H9 (cell line): ENCODE data around the gene PLXNA4. TPM values are rescaled to one million over a fixed set of nuclear protein-coding genes. Genes with fewer than 3 reads are reported as not detected.

ENCODE experiments used
- DNase-seq: peaks from one replicate; pipeline ENCODE4 v3.0.0-alpha.2; 2017
- H2AFZ ChIP-seq: one replicate; pipeline ENCODE4 v1.6.1; 2013; ENCODE audit warnings: mild to moderate bottlenecking, low read length, control low read depth, moderate library complexity
- H2AK5ac ChIP-seq: 2 replicates; pipeline ENCODE4 v1.6.1; 2013; ENCODE audit warnings: low read length, control low read depth, mixed read lengths; ENCODE audit not compliant: insufficient read length
- H2BK120ac ChIP-seq: one replicate; pipeline ENCODE4 v1.6.1; 2013; ENCODE audit warnings: low read depth, mild to moderate bottlenecking, low read length, control low read depth, inconsistent platforms; ENCODE audit not compliant: poor library complexity, severe bottlenecking
- H2BK12ac ChIP-seq: 2 replicates; pipeline ENCODE4 v1.6.1; 2013; ENCODE audit warnings: low read length, control low read depth, mixed read lengths, low read depth; ENCODE audit not compliant: insufficient read length
- H2BK15ac ChIP-seq: 2 replicates; pipeline ENCODE4 v1.6.1; 2013; ENCODE audit warnings: low read depth, low read length, control low read depth
- H2BK20ac ChIP-seq: one replicate; pipeline ENCODE4 v1.6.1; 2013; ENCODE audit warnings: low read depth, mild to moderate bottlenecking, low read length, control low read depth, inconsistent platforms; ENCODE audit not compliant: poor library complexity, severe bottlenecking
- H2BK5ac ChIP-seq: 2 replicates; pipeline ENCODE4 v1.6.1; 2013; ENCODE audit warnings: low read length, control low read depth, mixed read lengths; ENCODE audit not compliant: insufficient read length
- H3K14ac ChIP-seq: 2 replicates; pipeline ENCODE4 v1.6.1; 2013; ENCODE audit warnings: low read length, control low read depth; ENCODE audit not compliant: insufficient read depth
- H3K18ac ChIP-seq: 2 replicates; pipeline ENCODE4 v1.6.1; 2013; ENCODE audit warnings: low read depth, mild to moderate bottlenecking, mixed read lengths, low read length, control low read depth; ENCODE audit not compliant: insufficient read length
- H3K23ac ChIP-seq: 2 replicates; pipeline ENCODE4 v1.6.1; 2013; ENCODE audit warnings: low read length, control low read depth, mixed read lengths, low read depth; ENCODE audit not compliant: insufficient read length
- H3K23me2 ChIP-seq: 2 replicates; pipeline ENCODE4 v1.6.1; 2013; ENCODE audit warnings: low read depth, mild to moderate bottlenecking, mixed read lengths, low read length, control low read depth; ENCODE audit not compliant: insufficient read length, poor library complexity, severe bottlenecking
- H3K27ac ChIP-seq: 2 replicates; pipeline ENCODE4 v1.5.1; 2013; ENCODE audit warnings: low read length, control low read depth, mixed read lengths, low read depth; ENCODE audit not compliant: insufficient read length
- H3K27me3 ChIP-seq: 2 replicates; pipeline ENCODE4 v1.6.1; 2013; ENCODE audit warnings: low read length, control low read depth, inconsistent platforms; ENCODE audit not compliant: insufficient read depth
- H3K4ac ChIP-seq: 2 replicates; pipeline ENCODE4 v1.6.1; 2013; ENCODE audit warnings: low read depth, mild to moderate bottlenecking, control low read depth, inconsistent platforms, low read length, moderate library complexity
- H3K4me1 ChIP-seq: 2 replicates; pipeline ENCODE4 v1.6.1; 2013; ENCODE audit warnings: low read length, control low read depth, inconsistent platforms; ENCODE audit not compliant: insufficient read depth
- H3K4me2 ChIP-seq: 2 replicates; pipeline ENCODE4 v1.6.1; 2013; ENCODE audit warnings: low read length, control low read depth, mixed read lengths; ENCODE audit not compliant: insufficient read length, insufficient read depth
- H3K56ac ChIP-seq: 2 replicates; pipeline ENCODE4 v1.6.1; 2013; ENCODE audit warnings: low read depth, mild to moderate bottlenecking, mixed read lengths, low read length, control low read depth; ENCODE audit not compliant: insufficient read length
- H3K79me1 ChIP-seq: 2 replicates; pipeline ENCODE4 v1.6.1; 2013; ENCODE audit warnings: low read depth, mild to moderate bottlenecking, moderate library complexity, low read length, control low read depth, inconsistent platforms; ENCODE audit not compliant: insufficient read depth, poor library complexity, severe bottlenecking
- H3K79me2 ChIP-seq: 2 replicates; pipeline ENCODE4 v1.6.1; 2013; ENCODE audit warnings: low read length, control low read depth, inconsistent platforms; ENCODE audit not compliant: insufficient read depth
- H3K9ac ChIP-seq: 2 replicates; pipeline ENCODE4 v1.6.1; 2013; ENCODE audit warnings: low read length, control low read depth, mixed read lengths; ENCODE audit not compliant: insufficient read length; ENCODE audit errors: extremely low read depth
- H3K9me3 ChIP-seq: one replicate; pipeline ENCODE4 v1.6.1; 2013; ENCODE audit warnings: low read depth, low read length, inconsistent platforms; ENCODE audit not compliant: control insufficient read depth
- H3T11ph ChIP-seq: one replicate; pipeline ENCODE4 v1.6.1; 2013; ENCODE audit warnings: mild to moderate bottlenecking, low read length, control low read depth, inconsistent platforms
- H4K20me1 ChIP-seq: one replicate; pipeline ENCODE4 v1.6.1; 2013; ENCODE audit not compliant: control insufficient read depth, insufficient read length, insufficient read depth
- H4K5ac ChIP-seq: 2 replicates; pipeline ENCODE4 v1.6.1; 2013; ENCODE audit warnings: low read depth, mild to moderate bottlenecking, mixed read lengths, low read length, control low read depth; ENCODE audit not compliant: insufficient read length
- H4K8ac ChIP-seq: replicated peaks from 2 replicates; pipeline ENCODE4 v1.6.1; 2013; ENCODE audit warnings: low read length, control low read depth, mixed read lengths, low read depth; ENCODE audit not compliant: insufficient read length
- H4K91ac ChIP-seq: 2 replicates; pipeline ENCODE4 v1.6.1; 2013; ENCODE audit warnings: low read depth, mild to moderate bottlenecking, moderate library complexity, mixed read lengths, low read length, control low read depth; ENCODE audit not compliant: insufficient read length
- H3K27ac Mint-ChIP-seq, 3 experiments: 2 replicates in 2 of 3; 3 replicates in 1 of 3; pipeline ENCODE4 v1.8.0; 2020 to 2021; ENCODE audit warnings: mixed read lengths in 3 of 3, mild to moderate bottlenecking in 1 of 3, moderate library complexity in 1 of 3
- H3K27me3 Mint-ChIP-seq: 2 replicates; pipeline ENCODE4 v1.8.0; 2021; ENCODE audit warnings: low read depth, mild to moderate bottlenecking, moderate library complexity, mixed read lengths
- H3K36me3 Mint-ChIP-seq, 3 experiments: 2 replicates in 2 of 3; 3 replicates in 1 of 3; pipeline ENCODE4 v1.8.0; 2020 to 2021; ENCODE audit warnings: low read depth in 3 of 3, mixed read lengths in 3 of 3; ENCODE audit not compliant: insufficient read depth in 1 of 3
- H3K4me1 Mint-ChIP-seq, 2 experiments: 2 replicates each; pipeline ENCODE4 v1.8.0; 2020; ENCODE audit warnings: mixed read lengths in 2 of 2
- H3K4me3 Mint-ChIP-seq, 2 experiments: 2 replicates in 1 of 2; 3 replicates in 1 of 2; pipeline ENCODE4 v1.8.0; 2020 to 2021; ENCODE audit warnings: mild to moderate bottlenecking in 2 of 2, mixed read lengths in 2 of 2, moderate library complexity in 1 of 2
- H3K9me3 Mint-ChIP-seq, 2 experiments: 2 replicates in 1 of 2; 3 replicates in 1 of 2; pipeline ENCODE4 v1.8.0; 2020; ENCODE audit warnings: mild to moderate bottlenecking in 2 of 2, mixed read lengths in 2 of 2, moderate library complexity in 1 of 2
- WGBS: extraction: QIAGEN DNeasy Blood & Tissue Kit; methylation state at CpG from one replicate; pipeline ENCODE4 v1.1.7; 2013; ENCODE audit warnings: missing lambda C conversion rate, low lambda C conversion rate, mixed read lengths; ENCODE audit not compliant: insufficient read length; ENCODE audit errors: extremely low coverage; 5-methylcytosine and 5-hydroxymethylcytosine counted together
- total RNA-seq: library from RNA; stranded (reverse); gene quantifications from 2 replicates; pipeline ENCODE4 v1.2.1, GENCODE V29; 2021
- TF ChIP-seq, protein P1 (sequence below): fragments of 200-600 bp; sonication (generic); conservative IDR thresholded peaks from 3 replicates; pipeline ENCODE4 v1.8.0; 2021; ENCODE audit warnings: antibody characterized with exemption, mild to moderate bottlenecking

PLXNA4 gene
- total RNA-seq, 1 experiment from 2014 or later: 0.35 TPM

DNA sequence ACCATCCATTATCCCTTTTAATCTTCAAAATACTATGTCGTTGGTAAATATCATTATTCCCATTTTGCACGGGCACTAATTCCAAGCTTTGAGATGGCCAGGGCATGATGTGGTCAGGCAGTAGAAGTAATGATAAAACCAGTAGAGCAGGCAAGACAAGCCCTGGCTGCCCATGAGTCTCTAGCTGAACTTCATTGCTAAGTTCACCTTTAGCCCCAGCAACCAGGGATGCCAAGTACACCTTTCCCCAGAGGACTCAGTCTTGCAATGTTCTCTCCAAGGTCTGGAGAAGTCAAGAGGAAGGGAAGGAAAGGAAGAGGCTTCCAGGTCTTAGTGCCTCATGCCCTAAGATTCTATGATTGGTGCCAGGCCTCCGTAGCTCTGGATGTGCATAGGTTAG lies 203.2 kb downstream of the PLXNA4 start:
- no peak overlapping the region for H4K5ac ChIP-seq
- Mint-ChIP-seq H3K27ac (no peak overlapping the region), H3K27me3 (peaks cover 28% of the 10 kb centered on the region), H3K36me3 (no peaks in the 10 kb centered on the region; a peak in 2 of 7 replicates), H3K4me3 (no peak overlapping the region), H3K9me3 (no peaks in the 10 kb centered on the region), H3K4me1 (peaks cover 6 to 7% of the 10 kb centered on the region in 2 experiments)
- no peak overlapping the region for H2BK20ac ChIP-seq
- no peak overlapping the region for H2AFZ ChIP-seq
- H4K8ac ChIP-seq: no peak overlapping the region
- TF ChIP-seq, protein P1, sequence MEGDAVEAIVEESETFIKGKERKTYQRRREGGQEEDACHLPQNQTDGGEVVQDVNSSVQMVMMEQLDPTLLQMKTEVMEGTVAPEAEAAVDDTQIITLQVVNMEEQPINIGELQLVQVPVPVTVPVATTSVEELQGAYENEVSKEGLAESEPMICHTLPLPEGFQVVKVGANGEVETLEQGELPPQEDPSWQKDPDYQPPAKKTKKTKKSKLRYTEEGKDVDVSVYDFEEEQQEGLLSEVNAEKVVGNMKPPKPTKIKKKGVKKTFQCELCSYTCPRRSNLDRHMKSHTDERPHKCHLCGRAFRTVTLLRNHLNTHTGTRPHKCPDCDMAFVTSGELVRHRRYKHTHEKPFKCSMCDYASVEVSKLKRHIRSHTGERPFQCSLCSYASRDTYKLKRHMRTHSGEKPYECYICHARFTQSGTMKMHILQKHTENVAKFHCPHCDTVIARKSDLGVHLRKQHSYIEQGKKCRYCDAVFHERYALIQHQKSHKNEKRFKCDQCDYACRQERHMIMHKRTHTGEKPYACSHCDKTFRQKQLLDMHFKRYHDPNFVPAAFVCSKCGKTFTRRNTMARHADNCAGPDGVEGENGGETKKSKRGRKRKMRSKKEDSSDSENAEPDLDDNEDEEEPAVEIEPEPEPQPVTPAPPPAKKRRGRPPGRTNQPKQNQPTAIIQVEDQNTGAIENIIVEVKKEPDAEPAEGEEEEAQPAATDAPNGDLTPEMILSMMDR: no peak
- DNase-seq: no peak
- WGBS: no CpG with 5 or more reads among the region's 3 CpGs
- no peak overlapping the region for H4K91ac ChIP-seq
- H3K9ac ChIP-seq: no peak overlapping the region
- H3K4ac ChIP-seq: no peak overlapping the region
- H2AK5ac ChIP-seq: no peak overlapping the region
- no peak overlapping the region for H2BK5ac ChIP-seq
- H3K4me1 ChIP-seq: no peaks in the 10 kb centered on the region
- no peak overlapping the region for H3K14ac ChIP-seq
- H2BK12ac ChIP-seq: no peak overlapping the region
- no peak overlapping the region for H2BK120ac ChIP-seq
- H3K23me2 ChIP-seq: no peaks in the 10 kb centered on the region
- H3K79me2 ChIP-seq: no peaks in the 10 kb centered on the region
- no peaks in the 10 kb centered on the region for H3K79me1 ChIP-seq
- H3T11ph ChIP-seq: no peak overlapping the region
- no peaks in the 10 kb centered on the region for H4K20me1 ChIP-seq
- no peak overlapping the region for H3K4me2 ChIP-seq
- no peaks in the 10 kb centered on the region for H3K9me3 ChIP-seq
- H3K27me3 ChIP-seq: no peaks in the 10 kb centered on the region
- H3K56ac ChIP-seq: no peak overlapping the region
- H3K23ac ChIP-seq: no peak overlapping the region
- H3K27ac ChIP-seq: no peak overlapping the region
- H2BK15ac ChIP-seq: no peak overlapping the region
- no peak overlapping the region for H3K18ac ChIP-seq
